Omental fat pad (tissue), 4 donors: ENCODE results near the gene CELSR1. TPM values are rescaled to one million over a fixed set of nuclear protein-coding genes. Genes with fewer than 3 reads are reported as not detected.

Experiments
- ATAC-seq: fragments of 150-250 bp; one replicate; pipeline ENCODE4 v1.9.1; 2016; ENCODE audit warnings: mild to moderate bottlenecking, moderate library complexity; ENCODE audit not compliant: low FRiP score
- DNase-seq: peaks from one replicate; pipeline ENCODE4 v3.0.0-alpha.2; 2019; ENCODE audit warnings: low spot score
- CTCF ChIP-seq, 3 donors: fragments of 450-650 bp; IDR thresholded peaks; one replicate each; pipeline ENCODE4 v1.5.1; 2016 to 2017; ENCODE audit warnings: antibody characterized with exemption in 3 of 3, mild to moderate bottlenecking in 3 of 3, moderate library complexity in 2 of 3
- total RNA-seq, 4 donors: library from RNA; depleted of rRNA; stranded (reverse); fragments of >200 nt; gene quantifications; one replicate each; pipeline ENCODE4 v1.1.0, GENCODE V29; 2016

The CELSR1 gene
- total RNA-seq, 4 donors from 2014 or later = 1.3 to 5.9 (median 2.7) TPM

DNA sequence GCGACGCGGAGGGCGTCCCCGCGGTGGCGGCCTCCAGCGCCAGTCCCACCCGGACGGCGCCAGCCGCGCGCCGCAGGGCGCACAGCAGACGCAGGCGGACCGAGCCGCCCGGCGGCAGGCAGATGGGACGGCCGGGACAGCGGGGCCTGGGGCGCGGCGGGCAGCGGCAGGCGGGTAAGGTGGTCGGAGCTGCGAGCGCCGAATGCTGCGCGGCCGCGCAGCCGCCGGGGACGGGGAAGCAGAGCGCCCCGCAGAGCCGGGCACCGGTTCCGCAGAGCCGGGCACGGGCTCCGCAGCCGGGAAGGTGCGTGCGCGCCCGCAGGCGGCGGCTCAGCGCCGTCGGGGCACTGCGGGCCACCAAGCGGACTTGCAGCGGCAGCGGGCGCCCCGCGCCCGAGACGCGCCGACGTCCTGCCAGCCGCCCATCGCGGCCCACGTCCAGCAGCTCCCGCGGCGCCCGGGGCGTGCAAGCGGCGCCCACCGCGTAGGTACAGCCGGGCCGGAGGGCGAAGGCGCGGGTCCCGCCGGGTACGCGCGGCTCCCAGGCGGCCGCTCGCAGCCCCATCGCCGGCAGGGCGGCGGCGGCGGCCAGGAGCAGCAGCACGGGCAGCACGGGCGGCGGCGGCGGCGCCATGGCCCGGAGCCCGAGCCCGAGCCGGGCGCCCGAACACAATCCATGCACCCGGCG lies 739 bp downstream of the CELSR1 start:
- TF ChIP-seq CTCF (IDR thresholded peaks at IDR 0.05) = no peak
- DNase-seq = no peak
- no peak for ATAC-seq

DNA sequence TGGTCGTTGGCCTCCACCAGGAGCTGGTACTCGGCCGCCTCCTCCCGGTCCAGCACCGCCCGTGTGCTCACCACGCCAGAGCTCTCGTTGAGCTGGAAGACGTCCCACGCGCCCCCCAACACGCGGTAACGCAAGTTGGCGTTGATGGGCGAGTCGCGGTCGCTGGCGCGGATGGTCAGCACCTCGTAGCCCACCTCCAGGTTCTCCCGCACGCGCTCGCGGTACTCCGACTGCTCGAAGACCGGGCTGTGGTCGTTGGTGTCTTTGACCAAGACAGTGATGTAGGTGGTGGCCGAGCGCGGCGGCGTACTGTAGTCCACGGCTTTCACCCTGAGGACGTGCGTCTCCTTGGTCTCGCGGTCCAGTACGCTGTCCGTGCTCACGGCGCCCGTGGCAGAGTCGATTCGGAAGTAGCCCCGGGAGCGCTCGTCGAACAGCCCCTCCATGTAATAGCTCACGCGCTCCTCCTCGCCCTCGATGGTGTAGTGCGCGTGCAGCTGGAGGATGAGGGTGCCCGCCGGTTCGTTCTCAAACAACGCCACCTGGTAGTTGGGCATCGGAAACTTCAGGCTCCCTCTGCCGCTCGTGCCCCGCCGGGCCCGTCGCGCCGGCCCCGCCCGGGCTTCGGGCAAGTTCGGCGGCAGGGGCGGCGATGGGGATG lies 1.4 kb downstream of the CELSR1 start:
- DNase-seq (no peak), ATAC-seq (no peak)
- no peak for TF ChIP-seq CTCF (IDR thresholded peaks at IDR 0.05)

DNA sequence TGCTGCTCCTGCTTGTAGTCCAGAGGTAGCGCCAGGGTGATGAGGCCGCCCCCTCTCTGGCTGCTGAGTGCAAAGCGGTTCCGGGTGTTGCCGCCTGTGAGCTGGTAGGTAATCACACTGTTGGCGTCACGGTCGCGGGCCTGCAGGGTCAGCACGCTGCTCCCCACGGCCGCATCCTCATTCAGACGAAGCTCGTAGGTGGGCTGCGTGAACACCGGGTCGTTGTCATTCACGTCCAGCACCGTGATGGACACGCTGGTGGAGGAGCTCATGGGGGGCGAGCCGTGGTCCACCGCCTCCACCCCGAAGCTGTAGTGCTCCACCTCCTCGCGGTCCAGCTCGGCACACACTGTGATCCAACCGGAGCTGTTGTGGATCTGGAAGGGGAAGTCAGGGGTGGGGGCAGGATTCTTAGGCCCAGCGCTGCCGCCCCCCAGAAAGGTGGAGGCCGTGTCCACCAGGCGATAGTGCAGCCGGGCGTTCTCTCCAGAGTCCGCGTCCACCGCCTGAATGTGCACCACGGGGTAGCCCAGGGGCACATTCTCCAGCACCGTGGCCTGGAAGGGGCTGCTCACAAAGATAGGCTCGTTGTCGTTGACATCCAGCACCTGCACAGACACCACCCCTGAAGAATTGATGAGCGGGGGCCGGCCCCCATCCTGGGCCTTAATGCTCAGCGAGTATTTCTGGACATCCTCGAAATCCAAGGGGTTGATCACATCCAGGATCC lies 2.4 kb downstream of the CELSR1 start:
- DNase-seq (no peak), ATAC-seq (no peak)
- TF ChIP-seq CTCF (IDR thresholded peaks at IDR 0.05) = no peak

DNA sequence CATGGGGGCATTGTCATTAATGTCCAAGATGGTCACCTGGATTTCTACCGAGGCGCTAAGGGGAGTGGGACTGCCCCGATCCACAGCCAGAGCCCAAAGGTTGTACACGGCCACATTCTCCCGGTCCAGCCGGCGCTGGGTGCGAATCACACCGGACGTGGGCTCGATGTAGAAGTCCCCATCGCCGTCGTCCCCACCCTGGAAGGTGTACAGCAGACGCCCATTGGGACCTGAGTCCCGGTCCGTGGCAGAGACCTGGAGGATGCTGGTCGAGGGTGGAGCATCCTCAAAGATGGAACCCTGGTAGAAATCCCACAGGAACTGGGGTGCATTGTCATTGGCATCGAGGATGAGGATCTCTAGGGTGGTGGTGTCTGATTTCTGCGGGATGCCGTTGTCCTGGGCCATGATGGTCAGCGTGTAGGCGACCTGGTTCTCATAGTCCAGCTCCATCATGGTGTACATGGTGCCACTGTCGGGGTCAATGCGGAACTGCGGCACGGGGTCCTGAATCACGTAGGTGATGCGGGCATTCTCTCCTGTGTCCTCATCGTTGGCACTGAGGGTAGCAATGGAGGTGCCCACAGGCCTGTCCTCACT lies 3.1 kb downstream of the CELSR1 start:
- no peak for TF ChIP-seq CTCF (IDR thresholded peaks at IDR 0.05)
- DNase-seq = no peak
- ATAC-seq = no peak

DNA sequence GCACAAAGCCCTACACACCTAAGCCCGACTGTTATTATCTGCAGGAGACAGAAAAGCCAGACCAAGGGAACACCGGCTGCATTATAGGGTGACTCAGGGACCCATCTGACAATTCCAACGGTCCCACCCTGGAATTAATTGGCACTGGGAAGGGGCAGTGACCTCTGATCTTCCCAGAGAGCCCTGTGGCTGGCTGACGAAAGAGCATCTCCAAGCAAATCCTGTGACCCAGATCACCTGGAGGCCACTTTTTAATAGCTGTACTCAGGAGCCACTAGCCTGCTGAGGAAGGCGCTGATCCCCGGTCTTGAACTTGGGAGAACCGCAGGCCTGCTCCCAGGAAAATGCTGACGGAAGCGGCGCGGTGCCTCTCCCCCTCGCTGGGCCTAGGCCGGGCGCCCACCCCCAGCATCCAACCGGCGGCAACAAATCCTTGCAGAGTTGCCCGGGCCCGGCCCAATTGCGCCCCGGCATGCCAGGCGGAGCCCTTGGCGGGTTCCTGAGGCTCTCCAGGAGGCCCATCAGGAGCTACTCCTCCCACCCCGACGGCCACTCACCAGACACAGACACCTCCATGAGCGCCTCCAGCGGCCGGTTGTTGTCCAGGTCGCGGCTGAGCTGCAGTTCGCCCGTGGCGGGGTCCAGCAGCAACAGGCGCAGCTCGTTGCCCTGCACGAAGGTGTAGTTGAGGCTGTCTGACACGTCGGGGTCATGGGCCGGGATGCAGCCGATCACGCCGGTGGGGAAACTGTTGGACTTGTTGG lies 4.2 kb downstream of the CELSR1 start:
- DNase-seq = no peak
- no peak for TF ChIP-seq CTCF (IDR thresholded peaks at IDR 0.05)
- ATAC-seq = no peak

- DNase-seq (no peak), ATAC-seq (no peak)
- TF ChIP-seq CTCF (IDR thresholded peaks at IDR 0.05) = no peak
Measured at GRCh38 chr22:46532416-46532815, 5.0 kb downstream of the CELSR1 start.
